OCI-LY3 (cell line): ENCODE data around the gene SMG7.
"Not testable (repeated sequence)": the region's sequence is repeated elsewhere in the genome, so short reads cannot be mapped to it uniquely, and the experiment has no call there.

Source experiments
- H2AFZ ChIP-seq: fragments of 200-600, 300-600 bp; shearing (Covaris generic); 2 replicates; pipeline ENCODE4 v1.6.0; 2014; ENCODE audit warnings: antibody characterized with exemption, low read depth, low read length
- H3K27ac ChIP-seq: fragments of 200-600, 300-600 bp; sonication (generic); 2 replicates; pipeline ENCODE4 v1.5.1; 2014; ENCODE audit warnings: mild to moderate bottlenecking, low read length, moderate library complexity, mixed read lengths
- H3K27me3 ChIP-seq: fragments of 200-600, 300-600 bp; sonication (generic); 2 replicates; pipeline ENCODE4 v1.6.1; 2014; ENCODE audit warnings: low read depth, low read length, mixed read lengths
- H3K36me3 ChIP-seq: fragments of 200-600, 300-600 bp; sonication (generic); replicated peaks from 2 replicates; pipeline ENCODE3; 2014; ENCODE audit warnings: low read depth, low read length, mixed read lengths
- H3K4me1 ChIP-seq: fragments of 300-600, 200-600 bp; sonication (generic); 2 replicates; pipeline ENCODE4 v1.6.1; 2014; ENCODE audit warnings: low read length, mixed read lengths
- H3K4me2 ChIP-seq: fragments of 200-600, 300-600 bp; sonication (generic); 2 replicates; pipeline ENCODE4 v1.6.1; 2014; ENCODE audit warnings: low read length, mixed read lengths
- H3K4me3 ChIP-seq: fragments of 300-600, 200-600 bp; sonication (generic); 2 replicates; pipeline ENCODE4 v1.5.1; 2014; ENCODE audit warnings: antibody characterized with exemption, mild to moderate bottlenecking, low read length, moderate library complexity
- H3K79me2 ChIP-seq: fragments of 300-600, 200-600 bp; shearing (Covaris generic); 2 replicates; pipeline ENCODE4 v1.6.1; 2014; ENCODE audit warnings: mild to moderate bottlenecking, low read length, mixed read lengths
- H3K9ac ChIP-seq: fragments of 300-600, 200-600 bp; shearing (Covaris generic); 2 replicates; pipeline ENCODE4 v1.6.0; 2014; ENCODE audit warnings: mild to moderate bottlenecking, low read length, moderate library complexity
- H3K9me3 ChIP-seq: fragments of 200-600, 300-600 bp; shearing (Covaris generic); 2 replicates; pipeline ENCODE4 v1.6.1; 2014; ENCODE audit warnings: low read length, mixed read lengths; ENCODE audit not compliant: insufficient read depth
- H4K20me1 ChIP-seq: fragments of 200-600, 300-600 bp; sonication (generic); 2 replicates; pipeline ENCODE4 v1.6.1; 2016; ENCODE audit warnings: low read length, mixed read lengths; ENCODE audit not compliant: insufficient read depth
- EZH2phosphoT487 ChIP-seq: fragments of 200-600 bp; shearing (Covaris generic); IDR thresholded peaks from 2 replicates; pipeline ENCODE4 v1.6.1; 2018; ENCODE audit warnings: antibody characterized with exemption, mixed run types, low read depth
- TF ChIP-seq, protein P1 (sequence below): fragments of 200-600, 300-600 bp; sonication (generic); IDR thresholded peaks from 2 replicates; pipeline ENCODE4 v1.5.1; 2014; ENCODE audit warnings: antibody characterized with exemption, low read length, low read depth

SMG7 gene, protein sequence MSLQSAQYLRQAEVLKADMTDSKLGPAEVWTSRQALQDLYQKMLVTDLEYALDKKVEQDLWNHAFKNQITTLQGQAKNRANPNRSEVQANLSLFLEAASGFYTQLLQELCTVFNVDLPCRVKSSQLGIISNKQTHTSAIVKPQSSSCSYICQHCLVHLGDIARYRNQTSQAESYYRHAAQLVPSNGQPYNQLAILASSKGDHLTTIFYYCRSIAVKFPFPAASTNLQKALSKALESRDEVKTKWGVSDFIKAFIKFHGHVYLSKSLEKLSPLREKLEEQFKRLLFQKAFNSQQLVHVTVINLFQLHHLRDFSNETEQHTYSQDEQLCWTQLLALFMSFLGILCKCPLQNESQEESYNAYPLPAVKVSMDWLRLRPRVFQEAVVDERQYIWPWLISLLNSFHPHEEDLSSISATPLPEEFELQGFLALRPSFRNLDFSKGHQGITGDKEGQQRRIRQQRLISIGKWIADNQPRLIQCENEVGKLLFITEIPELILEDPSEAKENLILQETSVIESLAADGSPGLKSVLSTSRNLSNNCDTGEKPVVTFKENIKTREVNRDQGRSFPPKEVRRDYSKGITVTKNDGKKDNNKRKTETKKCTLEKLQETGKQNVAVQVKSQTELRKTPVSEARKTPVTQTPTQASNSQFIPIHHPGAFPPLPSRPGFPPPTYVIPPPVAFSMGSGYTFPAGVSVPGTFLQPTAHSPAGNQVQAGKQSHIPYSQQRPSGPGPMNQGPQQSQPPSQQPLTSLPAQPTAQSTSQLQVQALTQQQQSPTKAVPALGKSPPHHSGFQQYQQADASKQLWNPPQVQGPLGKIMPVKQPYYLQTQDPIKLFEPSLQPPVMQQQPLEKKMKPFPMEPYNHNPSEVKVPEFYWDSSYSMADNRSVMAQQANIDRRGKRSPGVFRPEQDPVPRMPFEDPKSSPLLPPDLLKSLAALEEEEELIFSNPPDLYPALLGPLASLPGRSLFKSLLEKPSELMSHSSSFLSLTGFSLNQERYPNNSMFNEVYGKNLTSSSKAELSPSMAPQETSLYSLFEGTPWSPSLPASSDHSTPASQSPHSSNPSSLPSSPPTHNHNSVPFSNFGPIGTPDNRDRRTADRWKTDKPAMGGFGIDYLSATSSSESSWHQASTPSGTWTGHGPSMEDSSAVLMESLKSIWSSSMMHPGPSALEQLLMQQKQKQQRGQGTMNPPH

DNA sequence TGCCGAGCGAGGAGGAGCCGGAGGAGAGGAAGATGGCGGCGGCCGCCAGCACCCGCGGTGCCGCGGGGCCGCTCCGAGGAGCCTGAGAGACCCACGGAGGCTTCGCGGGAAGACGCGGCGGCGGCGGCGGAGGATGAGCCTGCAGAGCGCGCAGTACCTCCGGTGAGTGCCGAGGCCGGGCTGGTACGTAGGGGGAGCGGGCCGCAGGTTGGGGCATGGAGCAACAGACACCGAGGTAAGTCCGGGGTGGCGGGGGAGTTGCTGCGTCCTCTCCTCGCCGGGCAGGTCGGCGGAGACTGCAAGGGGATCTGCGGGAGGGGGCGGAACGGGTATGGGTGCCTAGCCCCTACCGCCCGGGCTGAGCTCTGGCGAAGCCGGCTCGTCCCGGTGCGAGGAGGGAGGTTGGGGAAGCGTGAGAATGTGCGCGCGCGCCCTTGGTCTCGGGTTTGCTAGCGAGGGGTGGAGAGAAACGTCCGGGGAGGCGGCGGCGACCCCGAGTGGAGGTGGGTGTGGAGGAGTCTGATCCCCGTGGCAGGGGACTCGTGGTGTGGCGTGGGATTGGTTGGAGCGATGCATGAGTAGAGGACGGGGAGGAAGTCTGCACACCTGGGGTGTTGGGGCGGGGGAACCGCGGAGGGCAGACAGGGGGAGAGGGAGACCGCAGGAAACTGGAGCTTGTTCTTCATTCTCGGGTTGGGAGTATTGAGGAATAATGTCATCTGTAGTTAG, at the start of gene SMG7:
SMG7 (plus strand) TSS at position 12 of the 729 bp plus-strand sequence; CDS start at position 134, 122 bp downstream.
- Histone ChIP-seq H3K9me3 (no peaks in the 10 kb centered on the region), H3K4me1 (peaks cover 18% of the 10 kb centered on the region), H3K27me3 (no peaks in the 10 kb centered on the region), H3K4me2 (peak within 1 kb of the TSS; percentile 86), H3K4me3 (peak within 1 kb of the TSS; percentile 91), H3K9ac (peak within 1 kb of the TSS; percentile 93), H2AFZ (peak within 1 kb of the TSS; percentile 95), H4K20me1 (peaks cover 41% of the 10 kb centered on the region), H3K79me2 (peaks cover 54% of the 10 kb centered on the region), H3K36me3 (no peaks in the 10 kb centered on the region), H3K27ac (peak within 1 kb of the TSS; percentile 88)
- TF ChIP-seq, protein P1, sequence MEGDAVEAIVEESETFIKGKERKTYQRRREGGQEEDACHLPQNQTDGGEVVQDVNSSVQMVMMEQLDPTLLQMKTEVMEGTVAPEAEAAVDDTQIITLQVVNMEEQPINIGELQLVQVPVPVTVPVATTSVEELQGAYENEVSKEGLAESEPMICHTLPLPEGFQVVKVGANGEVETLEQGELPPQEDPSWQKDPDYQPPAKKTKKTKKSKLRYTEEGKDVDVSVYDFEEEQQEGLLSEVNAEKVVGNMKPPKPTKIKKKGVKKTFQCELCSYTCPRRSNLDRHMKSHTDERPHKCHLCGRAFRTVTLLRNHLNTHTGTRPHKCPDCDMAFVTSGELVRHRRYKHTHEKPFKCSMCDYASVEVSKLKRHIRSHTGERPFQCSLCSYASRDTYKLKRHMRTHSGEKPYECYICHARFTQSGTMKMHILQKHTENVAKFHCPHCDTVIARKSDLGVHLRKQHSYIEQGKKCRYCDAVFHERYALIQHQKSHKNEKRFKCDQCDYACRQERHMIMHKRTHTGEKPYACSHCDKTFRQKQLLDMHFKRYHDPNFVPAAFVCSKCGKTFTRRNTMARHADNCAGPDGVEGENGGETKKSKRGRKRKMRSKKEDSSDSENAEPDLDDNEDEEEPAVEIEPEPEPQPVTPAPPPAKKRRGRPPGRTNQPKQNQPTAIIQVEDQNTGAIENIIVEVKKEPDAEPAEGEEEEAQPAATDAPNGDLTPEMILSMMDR = 0 out of 2 replicates have a peak, but pooled peaks have one; percentile 6
- TF ChIP-seq EZH2phosphoT487 = no peak

DNA sequence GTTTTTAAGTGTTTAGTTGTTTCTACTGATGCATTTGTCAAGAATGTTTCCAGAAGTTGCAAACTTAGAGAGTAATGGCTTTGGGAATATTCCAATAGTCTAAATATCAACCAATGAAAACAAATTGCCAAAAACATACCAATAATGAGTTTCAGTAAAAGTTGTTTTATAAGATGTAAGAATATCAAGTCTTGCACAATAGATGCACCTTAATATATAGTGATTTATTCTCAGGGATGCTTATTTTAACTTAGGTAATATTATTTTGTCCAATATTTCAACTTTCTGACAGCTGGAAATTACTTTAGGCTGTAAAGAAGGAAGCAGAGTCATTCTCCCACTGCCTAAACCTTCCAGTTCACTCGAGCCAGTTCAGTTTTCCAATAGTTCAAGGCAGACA, 48.8 kb upstream of the SMG7 start:
- Histone ChIP-seq H3K9me3 (no peaks in the 10 kb centered on the region), H3K4me1 (no peaks in the 10 kb centered on the region), H3K27me3 (no peaks in the 10 kb centered on the region), H3K27ac (no peak overlapping the region), H3K79me2 (no peaks in the 10 kb centered on the region), H3K36me3 (no peaks in the 10 kb centered on the region), H4K20me1 (no peaks in the 10 kb centered on the region), H3K9ac (no peak overlapping the region), H3K4me3 (no peak overlapping the region), H3K4me2 (no peak overlapping the region), H2AFZ (no peak overlapping the region)
- TF ChIP-seq EZH2phosphoT487 = no peak
- TF ChIP-seq, protein P1 = no peak

DNA sequence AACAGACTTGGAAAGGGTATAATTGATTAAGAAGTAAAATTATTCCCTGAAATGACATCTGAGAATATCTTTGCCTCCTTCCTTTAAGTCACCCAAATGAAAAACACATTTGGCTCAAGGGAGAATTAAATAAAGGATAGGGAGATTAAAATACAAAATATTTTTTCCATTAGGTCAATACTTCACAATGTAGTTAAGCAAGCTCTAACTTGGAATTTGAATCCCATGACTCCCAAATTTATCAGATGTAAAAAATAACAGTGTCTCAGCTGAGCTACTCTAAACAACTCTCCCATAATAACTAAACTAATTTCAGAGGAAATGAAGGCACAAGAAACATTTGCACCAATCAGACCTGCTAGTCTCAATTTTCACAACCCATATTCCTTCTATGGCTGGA, 47.6 kb upstream of the SMG7 start:
- Histone ChIP-seq H3K4me1 (no peaks in the 10 kb centered on the region), H3K36me3 (no peaks in the 10 kb centered on the region), H3K9ac (no peak overlapping the region), H3K27ac (no peak overlapping the region), H2AFZ (no peak overlapping the region), H3K9me3 (no peaks in the 10 kb centered on the region), H3K4me2 (no peak overlapping the region), H4K20me1 (no peaks in the 10 kb centered on the region), H3K79me2 (no peaks in the 10 kb centered on the region), H3K27me3 (no peaks in the 10 kb centered on the region), H3K4me3 (no peak overlapping the region)
- no peak for TF ChIP-seq EZH2phosphoT487
- TF ChIP-seq, protein P1 = no peak

DNA sequence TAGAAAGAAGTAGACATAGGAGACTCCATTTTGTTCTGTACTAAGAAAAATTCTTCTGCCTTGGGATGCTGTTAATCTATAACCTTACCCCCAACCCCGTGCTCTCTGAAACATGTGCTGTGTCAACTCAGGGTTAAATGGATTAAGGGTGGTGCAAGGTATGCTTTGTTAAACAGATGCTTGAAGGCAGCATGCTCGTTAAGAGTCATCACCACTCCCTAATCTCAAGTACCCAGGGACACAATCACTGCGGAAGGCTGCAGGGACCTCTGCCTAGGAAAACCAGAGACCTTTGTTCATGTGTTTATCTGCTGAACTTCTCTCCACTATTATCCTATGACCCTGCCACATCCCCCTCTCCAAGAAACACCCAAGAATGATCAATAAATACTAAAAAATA, 44.7 kb upstream of the SMG7 start:
- H3K9me3 ChIP-seq = not testable (repeated sequence)

More for the DNA sequence above, 44.7 kb upstream of the SMG7 start:
- H4K20me1 ChIP-seq, H3K36me3 ChIP-seq, H3K27me3 ChIP-seq, H3K79me2 ChIP-seq, H3K4me2 ChIP-seq, H3K4me3 ChIP-seq, H3K4me1 ChIP-seq, H2AFZ ChIP-seq, H3K27ac ChIP-seq, H3K9ac ChIP-seq: not testable (repeated sequence)
